Measurements from ENCODE around the gene GARRE1.

The GARRE1 gene

GRCh38 chr19:34229721-34230120, 24.6 kb upstream of the GARRE1 start:
- H3K27ac ChIP-seq (ENCODE audit: low read depth, low read length), result no peak overlapping the region
- peaks cover 62% of the 10 kb centered on the region for H3K36me3 ChIP-seq (ENCODE audit: control insufficient read depth, low read length)
- TF ChIP-seq CTCF (IDR thresholded peaks at IDR 0.05; ENCODE audit: low read depth, low read length, poor library complexity, severe bottlenecking) (no peak), EZH2phosphoT487 (IDR thresholded peaks at IDR 0.05; ENCODE audit: borderline replicate concordance, low read length) (no peak)
- no peaks in the 10 kb centered on the region for H3K9me2 ChIP-seq (replicated peaks; ENCODE audit: control insufficient read depth, low read length)
- H3K4me1 ChIP-seq (ENCODE audit: control insufficient read depth, low read length), result no peaks in the 10 kb centered on the region
- H3K4me3 ChIP-seq (ENCODE audit: low read length), result no peak overlapping the region
- H3K4me2 ChIP-seq (ENCODE audit: low read length), result no peak overlapping the region
- H4K20me1 ChIP-seq (ENCODE audit: control insufficient read depth, insufficient read depth, low read depth, low read length), result peaks cover 5% of the 10 kb centered on the region; the same call in 1 of the 2 replicates
- H3K79me2 ChIP-seq (ENCODE audit: control insufficient read depth, low read length), result peaks cover 4% of the 10 kb centered on the region; the same call in 1 of the 2 replicates
- peaks cover 9% of the 10 kb centered on the region for H3F3A ChIP-seq (ENCODE audit: control insufficient read depth, insufficient read depth)
- H3K27me3 ChIP-seq (ENCODE audit: control insufficient read depth, low read length), result no peaks in the 10 kb centered on the region
- H3K9me3 ChIP-seq (ENCODE audit: control insufficient read depth, insufficient read depth, low read length), result no peaks in the 10 kb centered on the region

DNA sequence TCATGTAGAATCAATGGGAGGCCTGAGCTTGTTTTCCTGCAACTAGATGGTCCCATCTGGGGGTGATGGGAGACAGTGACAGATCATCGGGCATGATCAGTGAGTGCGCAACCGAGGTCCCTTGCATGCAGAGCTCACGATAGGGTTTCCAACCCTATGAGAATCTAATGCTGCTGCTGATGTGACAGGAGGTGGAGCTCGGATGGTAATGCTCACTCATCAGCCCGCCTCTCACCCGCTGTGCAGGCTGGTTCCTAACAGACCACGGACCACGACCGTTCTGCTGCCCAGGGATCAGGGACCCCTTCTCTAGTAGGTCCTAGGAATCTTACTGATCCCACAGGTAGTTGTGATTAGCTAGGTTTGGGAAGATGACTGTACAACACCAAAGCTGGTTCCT, 23.5 kb upstream of the GARRE1 start:
- no peak overlapping the region for H3K4me3 ChIP-seq (ENCODE audit: low read length)
- H3K4me1 ChIP-seq (ENCODE audit: control insufficient read depth, low read length), result no peaks in the 10 kb centered on the region
- H3K79me2 ChIP-seq (ENCODE audit: control insufficient read depth, low read length), result no peaks in the 10 kb centered on the region
- H3K4me2 ChIP-seq (ENCODE audit: low read length), result no peak overlapping the region
- no peaks in the 10 kb centered on the region for H3K9me3 ChIP-seq (ENCODE audit: control insufficient read depth, insufficient read depth, low read length)
- H3K27ac ChIP-seq (ENCODE audit: low read depth, low read length), result no peak overlapping the region
- H3K36me3 ChIP-seq (ENCODE audit: control insufficient read depth, low read length), result peaks cover 51% of the 10 kb centered on the region
- no peak for TF ChIP-seq EZH2phosphoT487 (IDR thresholded peaks at IDR 0.05; ENCODE audit: borderline replicate concordance, low read length)
- TF ChIP-seq CTCF (IDR thresholded peaks at IDR 0.05; ENCODE audit: low read depth, low read length, poor library complexity, severe bottlenecking), result no peak
- H3K27me3 ChIP-seq (ENCODE audit: control insufficient read depth, low read length), result no peaks in the 10 kb centered on the region
- peaks cover 9% of the 10 kb centered on the region for H3F3A ChIP-seq (ENCODE audit: control insufficient read depth, insufficient read depth)
- H4K20me1 ChIP-seq (ENCODE audit: control insufficient read depth, insufficient read depth, low read depth, low read length), result peaks cover 5% of the 10 kb centered on the region; the same call in 1 of the 2 replicates
- no peaks in the 10 kb centered on the region for H3K9me2 ChIP-seq (replicated peaks; ENCODE audit: control insufficient read depth, low read length)

DNA sequence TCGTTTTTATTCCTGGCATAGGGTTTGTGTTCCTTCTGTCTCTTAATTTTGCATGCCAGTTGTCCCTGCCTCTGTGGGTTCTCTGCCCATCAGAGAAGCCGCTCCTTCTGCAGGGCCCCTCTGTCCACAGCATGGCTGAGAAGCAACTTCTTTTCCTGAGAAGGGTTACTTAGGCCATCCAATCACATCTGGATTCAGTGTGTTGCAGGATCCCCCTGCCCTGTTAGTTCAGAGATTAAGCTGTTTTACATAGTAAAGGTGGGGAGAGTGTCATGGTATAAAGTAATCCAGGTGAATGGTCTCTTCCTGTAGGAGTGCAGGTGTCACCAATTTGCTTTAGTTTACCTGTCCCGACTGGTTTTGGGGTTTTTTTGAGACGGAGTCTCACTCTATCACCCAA, 22.9 kb upstream of the GARRE1 start:
- no peaks in the 10 kb centered on the region for H3K4me1 ChIP-seq (ENCODE audit: control insufficient read depth, low read length)
- H4K20me1 ChIP-seq (ENCODE audit: control insufficient read depth, insufficient read depth, low read depth, low read length), result peaks cover 5% of the 10 kb centered on the region; the same call in 1 of the 2 replicates
- H3F3A ChIP-seq (ENCODE audit: control insufficient read depth, insufficient read depth), result peaks cover 9% of the 10 kb centered on the region

More for the DNA sequence above, 22.9 kb upstream of the GARRE1 start:
- no peak overlapping the region for H3K27ac ChIP-seq (ENCODE audit: low read depth, low read length)
- H3K36me3 ChIP-seq (ENCODE audit: control insufficient read depth, low read length), result peaks cover 45% of the 10 kb centered on the region
- TF ChIP-seq EZH2phosphoT487 (IDR thresholded peaks at IDR 0.05; ENCODE audit: borderline replicate concordance, low read length) (no peak), CTCF (IDR thresholded peaks at IDR 0.05; ENCODE audit: low read depth, low read length, poor library complexity, severe bottlenecking) (no peak)
- no peaks in the 10 kb centered on the region for H3K27me3 ChIP-seq (ENCODE audit: control insufficient read depth, low read length)
- no peaks in the 10 kb centered on the region for H3K9me2 ChIP-seq (replicated peaks; ENCODE audit: control insufficient read depth, low read length)
- H3K4me2 ChIP-seq (ENCODE audit: low read length), result no peak overlapping the region
- no peaks in the 10 kb centered on the region for H3K9me3 ChIP-seq (ENCODE audit: control insufficient read depth, insufficient read depth, low read length)
- no peaks in the 10 kb centered on the region for H3K79me2 ChIP-seq (ENCODE audit: control insufficient read depth, low read length)
- no peak overlapping the region for H3K4me3 ChIP-seq (ENCODE audit: low read length)

All from DOHH2 (cell line).